ENCODE results near the gene PRR7.
A peak's percentile ranks its signal among the peaks of the same experiment; 100 is the strongest.

PRR7 gene

DNA sequence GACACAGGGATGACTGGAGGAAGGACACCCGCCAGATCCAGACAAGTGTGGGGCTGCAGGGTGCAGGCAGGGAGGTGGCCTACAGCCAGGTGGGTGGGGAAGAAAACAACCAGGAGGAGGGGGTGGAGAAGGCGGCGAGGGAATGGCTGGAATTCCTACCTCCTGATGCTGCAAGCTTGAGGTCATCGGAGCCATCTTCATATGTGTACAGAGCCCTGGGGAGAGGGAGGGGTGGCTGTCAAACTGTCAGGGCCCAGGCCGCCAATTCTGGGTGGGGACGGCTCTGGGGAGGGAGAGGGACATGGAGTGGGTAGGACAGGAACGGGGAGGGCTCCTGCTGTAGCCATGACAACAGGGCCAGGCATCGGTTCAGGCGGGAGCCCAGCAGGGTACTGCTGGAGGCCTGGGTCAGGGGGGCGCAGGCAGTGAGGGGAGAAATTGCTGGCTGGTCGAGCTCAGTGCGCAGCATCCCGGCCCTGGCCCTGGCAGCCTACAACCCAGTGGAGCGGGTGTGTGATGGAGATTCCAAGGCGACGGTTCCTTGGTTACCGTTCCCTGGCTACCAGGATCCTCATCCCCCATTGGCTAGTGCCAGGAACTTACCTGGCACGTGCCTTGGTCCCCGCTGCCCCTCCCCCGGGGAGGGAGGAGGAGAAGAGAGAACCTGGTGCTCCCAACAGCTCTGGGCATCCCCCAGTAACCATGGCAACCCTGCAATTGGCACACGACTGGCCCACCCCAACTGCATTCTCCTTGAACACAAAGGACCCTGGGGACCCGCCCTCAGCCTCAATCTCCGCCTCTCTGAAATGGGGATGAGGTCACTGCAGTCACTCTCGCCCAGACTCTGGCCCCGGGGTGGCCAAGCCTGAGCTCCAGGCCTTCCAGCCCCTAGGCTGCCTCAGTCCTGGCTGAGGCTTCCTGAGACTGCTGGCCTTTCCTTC, 22.3 kb downstream of the PRR7 start:
- Histone ChIP-seq H3K4me1 (ENCODE audit: control insufficient read depth, insufficient read depth, low read length) (peaks cover 4% of the 10 kb centered on the region), H3K9me3 (ENCODE audit: control insufficient read depth, insufficient read depth, low read depth, low read length) (no peaks in the 10 kb centered on the region), H3K27ac (ENCODE audit: extremely low read depth, low read depth, low read length) (no peak overlapping the region), H3K36me3 (ENCODE audit: control insufficient read depth in 2 of 2, insufficient read depth in 1 of 2, low read length in 2 of 2) (peaks cover 15 to 62% of the 10 kb centered on the region in 2 experiments; a peak in 2 of 3 replicates), H3K4me3 (ENCODE audit: low read depth, low read length) (no peak overlapping the region)
- ChIA-PET CTCF (interaction anchor here (0.5 to 1.3 kb wide), 6 partner anchors 12 to 161 kb away, joined by 3 to 4 read pairs (median 3); no protein-coding TSS in a partner anchor), POLR2A (interaction anchor here (2.2 to 7.3 kb wide), 3 partner anchors 10 to 28 kb away, joined by 12 to 102 read pairs (median 15); partner anchors contain the start of gene PDLIM7)
- TF ChIP-seq ZNF610 (tag by site-specific recombination; IDR thresholded peaks at IDR 0.05; ENCODE audit: borderline replicate concordance): no peak
- TF ChIP-seq SP2 (tag by site-specific recombination; IDR thresholded peaks at IDR 0.05): peak; percentile 8
- peak; percentile 36; the same call in 1 of the 2 replicates for TF ChIP-seq GLIS1 (tag by site-specific recombination; IDR thresholded peaks at IDR 0.05)
- no peak for TF ChIP-seq TCF7L2 (IDR thresholded peaks at IDR 0.05; ENCODE audit: borderline replicate concordance, low read depth, low read length)
- TF ChIP-seq HOXD13 (CRISPR knock-in tag; IDR thresholded peaks at IDR 0.05; ENCODE audit: borderline replicate concordance): no peak
- TF ChIP-seq KLF1 (tag by site-specific recombination; IDR thresholded peaks at IDR 0.05): peak; percentile 97
- TF ChIP-seq EGR2 (tag by site-specific recombination; IDR thresholded peaks at IDR 0.05; ENCODE audit: low read depth): peak; percentile 71
- TF ChIP-seq ZIC2 (tag by site-specific recombination; IDR thresholded peaks at IDR 0.05): peak; percentile 97
- peak; percentile 70; the same call in 1 of the 2 replicates for TF ChIP-seq MYNN (tag by site-specific recombination; IDR thresholded peaks at IDR 0.05; ENCODE audit: borderline replicate concordance)
- TF ChIP-seq, protein P1, sequence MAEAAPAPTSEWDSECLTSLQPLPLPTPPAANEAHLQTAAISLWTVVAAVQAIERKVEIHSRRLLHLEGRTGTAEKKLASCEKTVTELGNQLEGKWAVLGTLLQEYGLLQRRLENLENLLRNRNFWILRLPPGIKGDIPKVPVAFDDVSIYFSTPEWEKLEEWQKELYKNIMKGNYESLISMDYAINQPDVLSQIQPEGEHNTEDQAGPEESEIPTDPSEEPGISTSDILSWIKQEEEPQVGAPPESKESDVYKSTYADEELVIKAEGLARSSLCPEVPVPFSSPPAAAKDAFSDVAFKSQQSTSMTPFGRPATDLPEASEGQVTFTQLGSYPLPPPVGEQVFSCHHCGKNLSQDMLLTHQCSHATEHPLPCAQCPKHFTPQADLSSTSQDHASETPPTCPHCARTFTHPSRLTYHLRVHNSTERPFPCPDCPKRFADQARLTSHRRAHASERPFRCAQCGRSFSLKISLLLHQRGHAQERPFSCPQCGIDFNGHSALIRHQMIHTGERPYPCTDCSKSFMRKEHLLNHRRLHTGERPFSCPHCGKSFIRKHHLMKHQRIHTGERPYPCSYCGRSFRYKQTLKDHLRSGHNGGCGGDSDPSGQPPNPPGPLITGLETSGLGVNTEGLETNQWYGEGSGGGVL (tag by site-specific recombination; IDR thresholded peaks at IDR 0.05): 0 out of 2 replicates have a peak, but pooled peaks have one; percentile 33
- TF ChIP-seq ZFHX2 (tag by site-specific recombination; conservative IDR thresholded peaks at IDR 0.05): peak; percentile 62
- TF ChIP-seq, protein P2, sequence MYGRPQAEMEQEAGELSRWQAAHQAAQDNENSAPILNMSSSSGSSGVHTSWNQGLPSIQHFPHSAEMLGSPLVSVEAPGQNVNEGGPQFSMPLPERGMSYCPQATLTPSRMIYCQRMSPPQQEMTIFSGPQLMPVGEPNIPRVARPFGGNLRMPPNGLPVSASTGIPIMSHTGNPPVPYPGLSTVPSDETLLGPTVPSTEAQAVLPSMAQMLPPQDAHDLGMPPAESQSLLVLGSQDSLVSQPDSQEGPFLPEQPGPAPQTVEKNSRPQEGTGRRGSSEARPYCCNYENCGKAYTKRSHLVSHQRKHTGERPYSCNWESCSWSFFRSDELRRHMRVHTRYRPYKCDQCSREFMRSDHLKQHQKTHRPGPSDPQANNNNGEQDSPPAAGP (tag by site-specific recombination; IDR thresholded peaks at IDR 0.05): peak; percentile 98
- TF ChIP-seq, protein P3, sequence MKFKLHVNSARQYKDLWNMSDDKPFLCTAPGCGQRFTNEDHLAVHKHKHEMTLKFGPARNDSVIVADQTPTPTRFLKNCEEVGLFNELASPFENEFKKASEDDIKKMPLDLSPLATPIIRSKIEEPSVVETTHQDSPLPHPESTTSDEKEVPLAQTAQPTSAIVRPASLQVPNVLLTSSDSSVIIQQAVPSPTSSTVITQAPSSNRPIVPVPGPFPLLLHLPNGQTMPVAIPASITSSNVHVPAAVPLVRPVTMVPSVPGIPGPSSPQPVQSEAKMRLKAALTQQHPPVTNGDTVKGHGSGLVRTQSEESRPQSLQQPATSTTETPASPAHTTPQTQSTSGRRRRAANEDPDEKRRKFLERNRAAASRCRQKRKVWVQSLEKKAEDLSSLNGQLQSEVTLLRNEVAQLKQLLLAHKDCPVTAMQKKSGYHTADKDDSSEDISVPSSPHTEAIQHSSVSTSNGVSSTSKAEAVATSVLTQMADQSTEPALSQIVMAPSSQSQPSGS (tag by site-specific recombination; IDR thresholded peaks at IDR 0.05; ENCODE audit: low read depth): peak; percentile 15; the same call in 1 of the 2 replicates
- peak; percentile 73 for TF ChIP-seq ZNF341 (tag by site-specific recombination; IDR thresholded peaks at IDR 0.05; ENCODE audit: low read depth)
- TF ChIP-seq ZNF707 (tag by site-specific recombination; IDR thresholded peaks at IDR 0.05): no peak
- no peak for TF ChIP-seq ZNF324 (tag by site-specific recombination; IDR thresholded peaks at IDR 0.05)
- TF ChIP-seq ZNF830 (tag by site-specific recombination; IDR thresholded peaks at IDR 0.05; ENCODE audit: low read depth): no peak
- TF ChIP-seq ZNF223 (tag by site-specific recombination; IDR thresholded peaks at IDR 0.05): peak; percentile 89
